HG03066 (cell line): ENCODE measurements around the gene KLHL4.
"Not testable (repeated sequence)": the region's sequence is repeated elsewhere in the genome, so short reads cannot be mapped to it uniquely, and the experiment has no call there.

Source experiments
- ATAC-seq: cut with Tn5 transposase; IDR thresholded peaks from one replicate; pipeline ENCODE4 v1.9.1; 2021; ENCODE audit warnings: low read depth; ENCODE audit not compliant: unreplicated experiment

The KLHL4 gene, protein sequence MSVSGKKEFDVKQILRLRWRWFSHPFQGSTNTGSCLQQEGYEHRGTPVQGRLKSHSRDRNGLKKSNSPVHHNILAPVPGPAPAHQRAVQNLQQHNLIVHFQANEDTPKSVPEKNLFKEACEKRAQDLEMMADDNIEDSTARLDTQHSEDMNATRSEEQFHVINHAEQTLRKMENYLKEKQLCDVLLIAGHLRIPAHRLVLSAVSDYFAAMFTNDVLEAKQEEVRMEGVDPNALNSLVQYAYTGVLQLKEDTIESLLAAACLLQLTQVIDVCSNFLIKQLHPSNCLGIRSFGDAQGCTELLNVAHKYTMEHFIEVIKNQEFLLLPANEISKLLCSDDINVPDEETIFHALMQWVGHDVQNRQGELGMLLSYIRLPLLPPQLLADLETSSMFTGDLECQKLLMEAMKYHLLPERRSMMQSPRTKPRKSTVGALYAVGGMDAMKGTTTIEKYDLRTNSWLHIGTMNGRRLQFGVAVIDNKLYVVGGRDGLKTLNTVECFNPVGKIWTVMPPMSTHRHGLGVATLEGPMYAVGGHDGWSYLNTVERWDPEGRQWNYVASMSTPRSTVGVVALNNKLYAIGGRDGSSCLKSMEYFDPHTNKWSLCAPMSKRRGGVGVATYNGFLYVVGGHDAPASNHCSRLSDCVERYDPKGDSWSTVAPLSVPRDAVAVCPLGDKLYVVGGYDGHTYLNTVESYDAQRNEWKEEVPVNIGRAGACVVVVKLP

DNA sequence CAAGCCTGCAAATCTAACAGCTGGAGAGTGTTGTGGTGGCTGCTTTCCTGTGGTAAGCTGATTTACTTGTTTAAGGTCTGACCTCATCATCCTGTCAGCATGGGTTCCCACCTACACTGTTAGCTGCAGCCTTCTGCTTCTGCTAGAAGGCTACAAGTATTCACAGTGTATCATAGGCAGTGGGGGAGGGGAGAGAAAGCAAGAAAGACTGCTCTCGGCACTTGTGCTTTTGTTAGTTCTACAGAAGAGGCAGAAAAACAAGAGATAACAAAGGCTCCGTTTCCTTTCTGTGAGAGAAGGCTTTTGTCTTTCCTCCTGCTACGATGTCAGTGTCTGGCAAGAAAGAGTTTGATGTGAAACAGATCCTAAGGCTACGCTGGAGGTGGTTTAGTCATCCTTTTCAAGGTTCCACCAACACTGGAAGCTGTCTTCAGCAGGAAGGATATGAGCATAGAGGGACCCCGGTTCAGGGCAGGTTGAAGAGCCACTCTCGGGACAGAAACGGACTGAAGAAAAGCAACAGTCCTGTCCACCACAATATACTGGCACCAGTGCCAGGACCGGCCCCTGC, at the start of gene KLHL4:
KLHL4 (plus strand) TSS at position 232 of the 571 bp plus-strand sequence; CDS start at position 324, 92 bp downstream.
- ATAC-seq: no peak

DNA sequence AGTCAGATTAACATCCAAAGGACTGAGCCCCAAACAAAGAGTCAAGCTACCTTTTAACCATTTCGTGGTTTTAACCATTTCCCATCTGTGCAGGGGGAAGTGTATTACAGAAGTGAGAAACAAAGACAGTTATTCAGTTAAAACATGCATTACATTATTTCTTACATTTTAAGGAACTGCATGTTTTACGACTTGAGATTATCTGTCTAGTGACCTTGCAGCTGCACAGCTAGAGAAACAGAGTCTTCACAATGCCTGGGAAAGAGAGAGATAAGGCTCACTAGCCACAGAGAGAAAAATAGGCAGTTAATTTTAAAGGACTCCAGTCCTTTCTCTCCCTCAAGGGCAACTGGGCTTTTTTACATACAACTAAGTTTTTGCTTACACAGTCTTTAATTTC, 48.7 kb upstream of the KLHL4 start:
- no peak for ATAC-seq

DNA sequence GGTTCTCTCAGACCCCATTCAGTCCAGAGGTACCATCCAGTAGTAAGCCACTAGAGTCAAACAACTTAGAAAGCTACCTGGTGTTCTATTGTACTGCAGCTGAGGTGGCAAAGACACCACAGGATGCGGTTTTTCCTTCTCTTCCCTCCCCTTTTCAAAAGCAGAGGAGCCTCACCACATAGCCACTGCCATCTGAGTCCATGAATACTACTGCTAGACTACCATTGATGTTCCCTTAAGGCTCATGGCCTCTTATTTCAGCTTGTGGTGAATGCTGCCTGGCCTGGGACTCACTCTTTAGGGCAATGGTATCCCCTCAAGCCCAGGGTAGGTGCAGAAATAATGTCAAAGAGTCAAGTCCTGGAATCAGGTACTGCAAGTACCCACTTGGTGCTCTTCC, 41.8 kb upstream of the KLHL4 start:
- ATAC-seq: no peak

DNA sequence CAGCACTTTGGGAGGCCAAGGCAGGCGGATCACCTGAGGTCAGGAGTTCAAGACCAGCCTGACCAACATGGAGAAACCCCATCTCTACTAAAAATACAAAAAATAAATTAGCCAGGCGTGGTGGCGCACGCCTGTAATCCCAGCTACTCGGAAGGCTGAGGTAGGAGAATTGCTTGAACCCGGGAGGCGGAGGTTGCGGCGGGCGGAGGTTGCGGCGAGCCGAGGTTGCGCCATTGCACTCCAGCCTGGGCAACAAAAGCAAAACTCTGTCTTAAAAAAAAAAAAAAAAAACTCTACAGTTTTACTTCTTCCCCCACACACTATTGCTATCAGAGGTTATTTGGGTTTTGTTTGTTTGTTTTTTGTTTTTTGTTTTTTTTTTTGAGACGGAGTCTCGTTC, 38.9 kb upstream of the KLHL4 start:
- not testable (repeated sequence) for ATAC-seq

DNA sequence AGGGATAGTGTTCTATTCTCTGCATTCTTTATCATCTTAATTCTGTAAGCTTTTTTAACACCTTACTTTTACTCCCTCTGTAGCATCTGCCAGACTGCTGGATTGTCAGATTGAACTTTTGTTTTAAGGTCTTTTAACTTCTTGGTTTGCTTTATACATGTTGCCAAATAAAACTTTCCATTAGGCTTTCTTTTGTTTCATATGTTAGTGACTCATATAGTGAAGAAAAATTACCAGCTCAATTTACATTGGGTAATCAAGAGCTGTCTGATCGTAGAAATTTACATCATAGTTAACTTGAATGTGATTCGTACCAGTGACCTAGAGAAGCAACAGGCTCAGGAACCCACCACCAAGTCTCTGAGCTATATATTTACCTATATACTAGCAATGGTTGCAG, 28.5 kb upstream of the KLHL4 start:
- no peak for ATAC-seq

DNA sequence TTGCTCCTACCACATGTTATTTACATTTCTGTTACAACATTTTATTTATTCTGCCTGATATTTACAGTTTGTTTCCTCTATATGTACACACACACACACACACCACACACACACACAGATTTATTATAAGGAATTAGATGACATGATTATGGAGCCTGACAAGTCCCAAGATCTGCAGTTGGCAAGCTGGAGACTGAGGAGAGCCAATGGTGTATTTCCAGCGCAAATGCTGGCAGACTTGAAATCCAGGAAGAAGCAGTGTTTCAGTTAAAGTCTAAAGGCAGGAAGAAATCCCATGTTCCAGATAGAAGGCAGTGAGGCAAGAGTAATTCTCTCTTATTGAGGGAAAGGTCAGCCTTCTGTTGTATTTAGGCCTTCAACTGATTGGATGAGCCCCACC, 1.8 kb upstream of the KLHL4 start:
- ATAC-seq: no peak

DNA sequence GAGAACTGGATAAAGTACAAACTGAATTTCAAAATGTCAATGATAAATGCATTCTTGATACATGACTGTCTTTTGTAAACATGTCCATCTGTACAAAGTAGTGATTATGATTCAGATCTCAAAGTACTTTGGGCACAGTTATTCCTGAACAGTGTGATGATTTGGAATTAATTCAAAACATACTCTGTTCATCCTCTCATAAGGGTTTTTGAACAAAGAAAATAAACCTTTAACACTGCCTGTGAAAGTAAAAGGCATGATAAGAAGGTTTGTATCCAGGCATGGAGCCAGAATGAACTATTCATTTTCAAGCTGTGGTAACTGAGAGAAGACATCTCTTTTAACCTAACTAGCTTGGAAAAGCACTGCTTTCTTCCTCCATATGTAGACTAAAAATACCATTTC, 883 bp upstream of the KLHL4 start:
- no peak for ATAC-seq

DNA sequence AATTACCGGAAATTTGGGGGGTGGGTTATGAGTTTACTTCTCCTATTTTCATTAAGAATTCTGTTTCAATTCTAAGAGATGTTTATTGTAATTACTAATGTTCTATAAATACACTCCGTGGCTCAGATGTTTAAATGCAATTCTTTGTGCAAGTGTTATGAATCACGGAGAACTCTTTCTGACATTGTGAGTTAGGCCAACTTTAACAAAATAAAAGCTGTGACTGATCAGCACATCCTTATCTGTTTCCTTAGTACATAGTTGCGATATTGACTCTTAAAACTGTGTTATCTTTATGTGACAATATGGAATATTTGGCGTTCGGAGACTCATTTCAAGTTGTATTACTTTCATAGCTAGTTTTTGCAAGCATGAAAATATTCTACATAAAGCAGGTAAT, 902 bp downstream of the KLHL4 start:
- no peak for ATAC-seq

DNA sequence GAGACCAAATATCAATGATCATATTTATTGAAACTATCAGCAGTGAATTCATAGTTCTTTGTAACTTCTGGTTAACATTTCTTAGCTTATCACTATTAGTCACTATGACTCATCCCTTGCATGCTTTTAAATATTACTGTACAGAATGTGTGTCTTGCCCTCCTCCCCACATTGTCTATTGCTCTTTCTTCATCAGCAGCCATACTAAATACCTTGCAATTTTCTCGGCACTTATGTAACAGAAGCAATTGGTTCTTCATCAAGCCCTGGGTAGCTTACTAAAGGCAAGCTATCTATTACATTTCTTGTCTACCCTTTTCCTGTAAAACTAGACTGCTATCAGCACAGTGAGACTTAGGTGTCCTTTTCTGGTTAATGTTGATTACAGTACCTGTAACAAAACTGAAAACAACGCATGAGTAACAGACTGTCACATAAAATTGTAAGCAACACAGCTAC, 8.2 kb downstream of the KLHL4 start:
- no peak for ATAC-seq

DNA sequence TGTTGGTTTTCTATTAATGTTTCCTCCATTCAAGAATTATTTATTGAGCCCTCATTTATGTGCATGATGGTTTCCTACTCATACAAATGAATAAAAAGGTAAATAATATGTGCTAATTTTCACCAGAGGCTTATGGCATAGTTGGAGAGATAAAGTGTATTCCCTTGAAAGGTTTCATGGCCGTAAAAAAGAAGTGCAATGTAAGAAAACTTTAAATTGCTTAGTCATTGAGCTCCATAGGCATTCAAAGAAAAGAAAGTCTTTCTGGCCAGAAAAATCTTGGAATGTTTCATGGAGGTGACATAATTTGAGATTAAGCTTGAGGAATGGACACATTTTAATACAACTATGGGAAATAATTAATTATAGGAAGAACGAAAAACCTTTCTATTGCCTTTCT, 8.7 kb downstream of the KLHL4 start:
- no peak for ATAC-seq

DNA sequence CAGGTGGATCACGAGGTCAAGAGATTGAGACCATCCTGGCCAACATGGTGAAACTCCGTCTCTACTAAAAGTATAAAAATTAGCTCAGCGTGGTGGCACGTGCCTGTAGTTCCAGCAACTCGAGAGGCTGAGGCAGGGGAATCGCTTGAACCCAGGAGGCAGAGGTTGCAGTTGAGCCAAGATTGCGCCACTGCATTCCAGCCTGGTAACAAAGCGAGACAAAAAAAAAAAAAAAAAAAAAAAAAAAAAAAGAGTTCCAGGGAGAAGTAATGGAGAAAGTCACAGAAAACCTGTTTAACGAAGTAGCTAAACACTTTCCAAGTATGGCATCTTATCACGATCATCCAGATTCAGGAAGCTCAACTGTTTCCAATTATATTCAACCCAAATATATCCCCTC, 10.9 kb downstream of the KLHL4 start:
- no peak for ATAC-seq

DNA sequence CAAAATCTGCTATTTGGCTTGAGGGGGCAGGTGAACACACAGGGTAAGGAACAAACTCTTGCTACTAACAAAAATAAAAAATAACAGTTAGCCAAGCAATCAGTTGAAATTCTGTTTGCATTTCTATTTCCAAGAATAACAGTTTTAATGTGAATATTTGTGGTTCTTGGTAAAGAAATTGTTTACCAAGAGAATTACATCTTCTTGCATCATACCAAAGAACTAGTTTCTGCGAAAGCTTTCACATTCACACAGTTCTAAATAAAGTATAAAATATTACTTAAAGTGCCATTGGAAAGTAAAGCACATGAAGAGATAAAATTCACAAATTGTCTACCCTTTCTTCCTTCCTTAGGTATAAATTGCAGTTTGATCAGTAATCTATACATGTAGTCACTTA, 54.4 kb downstream of the KLHL4 start:
- no peak for ATAC-seq

DNA sequence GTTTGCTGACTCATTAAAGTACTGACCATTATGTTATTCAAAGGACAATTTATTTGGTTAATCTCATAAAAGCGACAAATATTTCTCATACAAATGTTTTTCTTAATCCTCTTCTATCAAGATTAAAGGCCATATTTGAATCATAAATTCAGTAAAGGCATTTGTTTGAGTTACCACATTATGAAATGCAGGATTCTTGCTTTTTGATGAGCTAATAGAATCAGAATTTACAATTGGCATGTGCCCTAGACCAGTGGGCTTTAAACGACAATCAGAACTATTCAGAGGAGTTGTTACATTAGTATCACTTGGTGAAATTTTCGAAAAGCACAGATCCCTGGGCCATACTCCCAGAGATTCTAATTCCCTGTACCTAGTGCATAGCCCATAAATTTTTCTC, 55.3 kb downstream of the KLHL4 start:
- no peak for ATAC-seq

DNA sequence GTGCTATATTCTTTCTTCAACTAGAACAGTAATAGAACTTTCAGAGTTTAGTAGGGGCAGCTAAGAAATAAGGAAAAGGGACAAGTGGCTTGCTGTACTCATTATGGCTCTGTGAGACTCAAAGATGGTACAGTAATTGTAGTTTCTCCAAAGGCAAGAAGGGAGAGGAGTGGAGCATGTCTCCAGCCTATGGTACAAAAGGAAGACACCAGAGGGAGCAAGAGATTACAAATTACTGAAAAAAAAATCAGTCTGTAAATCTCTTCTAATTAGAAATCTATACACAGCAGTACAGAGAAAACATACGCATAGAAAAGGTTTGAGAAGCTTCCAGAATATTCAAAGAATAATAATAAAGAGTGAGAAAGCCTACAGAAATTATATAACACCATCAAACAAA, 61.4 kb downstream of the KLHL4 start:
- no peak for ATAC-seq

DNA sequence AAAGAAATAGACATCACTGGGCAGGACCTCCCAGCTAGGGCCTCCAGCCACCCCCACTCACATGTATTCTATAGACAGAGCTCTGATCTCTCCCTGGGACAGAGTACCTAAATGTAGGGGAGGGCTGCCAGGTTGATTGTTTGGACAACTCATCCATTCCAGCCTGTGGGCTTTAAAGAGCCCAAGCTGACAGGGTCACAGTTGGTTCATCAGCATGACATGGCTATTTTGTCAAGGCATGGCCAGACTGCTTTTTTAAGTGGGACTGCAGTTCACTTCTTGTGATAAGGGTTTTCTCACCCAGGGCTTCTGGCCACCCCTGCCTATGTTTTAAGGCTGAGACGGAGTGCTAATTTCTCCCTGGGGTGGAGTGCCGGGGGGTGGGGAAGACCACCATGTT, 63.3 kb downstream of the KLHL4 start:
- no peak for ATAC-seq

DNA sequence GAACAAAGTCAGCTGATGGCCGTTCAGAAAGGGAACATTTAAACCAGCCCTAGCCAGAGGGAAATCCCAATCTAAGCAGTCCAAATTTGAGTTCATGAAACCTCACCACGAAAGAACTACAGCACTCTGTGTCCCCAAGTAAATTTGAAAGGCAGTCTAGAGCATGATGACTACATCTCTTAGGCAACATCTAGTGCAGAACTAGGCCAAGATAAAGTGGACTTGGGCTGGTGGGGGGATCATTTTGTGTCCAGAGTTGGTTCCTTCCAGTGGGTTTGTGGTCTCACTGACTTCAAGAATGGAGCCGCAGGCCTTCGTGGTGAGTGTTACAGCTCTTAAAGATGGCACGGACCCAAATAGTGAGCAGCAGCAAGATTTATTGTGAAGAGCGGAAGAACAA, 64.9 kb downstream of the KLHL4 start:
- ATAC-seq: no peak

DNA sequence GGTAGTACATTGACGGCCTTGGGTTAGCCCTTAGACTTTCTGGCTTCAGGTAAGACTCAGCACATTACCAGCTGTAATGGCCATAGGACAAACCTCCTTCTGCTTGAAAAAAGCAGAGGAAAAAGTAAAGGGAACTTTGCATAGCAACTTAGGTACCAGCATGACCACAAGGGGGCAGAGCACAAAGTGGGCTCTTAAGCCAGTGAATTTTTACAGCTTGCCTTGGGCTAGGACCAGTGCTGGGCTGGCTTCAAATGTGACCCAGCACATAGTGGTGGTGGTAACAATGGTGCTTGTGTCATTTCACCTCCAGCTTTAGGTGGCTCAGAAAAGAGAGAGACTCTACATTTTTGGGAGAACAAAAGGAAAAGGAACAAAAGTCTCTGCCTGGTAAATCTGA, 66.1 kb downstream of the KLHL4 start:
- no peak for ATAC-seq

DNA sequence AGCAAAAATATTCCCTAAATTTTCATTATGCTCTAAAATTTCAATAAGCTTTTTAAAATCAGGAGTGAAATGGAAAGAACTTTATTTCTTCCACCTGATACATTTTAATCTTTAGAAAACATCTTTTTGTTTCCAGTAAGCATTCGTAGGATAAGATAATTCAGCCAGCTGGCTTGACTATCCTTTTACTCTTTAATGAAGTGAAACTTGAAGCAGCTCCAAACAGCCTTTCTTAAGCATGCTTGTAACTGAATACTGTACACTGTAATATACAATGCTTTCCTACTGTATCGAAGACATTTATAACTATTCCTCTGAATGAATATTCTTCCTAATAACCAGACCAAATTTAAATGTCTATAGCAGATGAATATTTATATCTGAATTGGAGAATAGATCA, 98.8 kb downstream of the KLHL4 start:
- no peak for ATAC-seq

DNA sequence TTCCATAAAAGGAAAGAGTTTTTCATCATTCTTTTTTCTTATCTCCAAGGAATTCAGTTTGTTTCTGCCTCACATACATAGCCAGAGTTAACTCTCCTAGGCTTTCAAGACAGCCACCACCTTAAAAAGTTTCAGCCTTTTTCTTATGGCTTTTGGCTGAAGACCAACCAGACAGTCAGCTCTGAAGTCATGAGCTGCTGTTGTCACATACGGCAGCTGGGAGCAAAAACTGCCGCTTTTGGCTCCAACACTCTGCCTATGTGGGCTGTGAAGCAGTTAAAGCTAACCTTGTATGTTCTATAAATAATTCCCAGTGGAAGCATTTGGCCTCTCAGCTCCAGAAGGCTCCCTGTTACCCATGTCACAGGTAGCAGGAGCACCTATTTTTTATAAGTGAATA, 104.1 kb downstream of the KLHL4 start:
- no peak for ATAC-seq

DNA sequence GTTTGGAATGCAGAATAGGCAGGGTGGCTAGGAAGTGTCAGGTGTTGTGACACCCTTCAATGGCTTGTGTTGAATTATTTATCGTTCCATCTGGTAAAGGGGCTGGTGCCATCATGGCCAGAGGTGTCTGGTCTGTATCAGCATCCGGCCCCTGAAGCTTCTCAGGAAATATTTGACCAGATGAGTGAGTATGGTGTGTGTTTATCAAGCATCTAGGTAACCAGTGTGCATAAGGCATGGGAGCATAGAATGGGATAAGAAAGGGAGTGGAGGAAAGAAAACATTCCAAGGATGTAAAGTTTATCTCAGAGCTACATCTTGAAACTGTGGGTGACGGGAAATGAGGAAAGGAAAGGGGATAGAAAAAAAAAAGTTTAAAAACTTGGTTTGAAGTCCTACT, 109.4 kb downstream of the KLHL4 start:
- no peak for ATAC-seq

DNA sequence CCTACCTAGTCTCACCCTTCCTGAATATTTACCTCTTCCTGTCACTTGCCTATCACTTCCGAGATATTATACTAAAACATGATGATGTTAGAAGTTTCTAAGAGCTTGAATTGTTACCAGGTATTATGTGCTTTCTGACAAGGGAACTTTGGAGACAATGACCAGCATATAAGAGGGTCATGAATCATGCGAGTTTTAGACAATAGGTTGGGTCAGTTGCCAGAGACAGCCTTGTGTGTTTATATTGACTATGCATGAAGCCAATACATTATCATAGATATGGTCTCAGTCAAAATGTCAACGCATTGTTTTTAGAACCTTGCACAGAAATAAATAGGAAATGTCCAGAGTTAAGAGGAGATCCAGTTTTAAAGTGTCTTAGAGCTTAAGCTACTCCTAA, 116.8 kb downstream of the KLHL4 start:
- no peak for ATAC-seq

DNA sequence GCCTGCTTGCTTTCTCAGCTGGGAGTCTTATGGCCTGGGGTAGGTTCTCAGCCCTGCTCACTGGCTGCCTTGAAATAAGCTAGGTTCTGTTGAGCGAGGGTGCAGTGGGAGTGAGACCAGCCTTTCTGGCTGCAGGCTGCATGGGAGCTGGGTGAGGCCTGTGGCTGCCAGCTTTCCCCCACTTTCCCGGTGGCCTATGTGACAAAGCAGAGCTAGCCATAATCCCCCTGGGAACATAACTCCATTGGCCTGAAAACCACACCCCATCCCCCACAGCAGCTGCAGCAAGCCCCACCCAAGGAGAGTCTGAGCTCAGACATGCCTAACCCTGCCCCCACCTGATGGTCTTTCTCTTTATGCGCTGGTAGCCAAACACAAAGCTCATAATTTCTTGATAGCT, 118.9 kb downstream of the KLHL4 start:
- ATAC-seq: no peak
